Measurements from ENCODE around the gene ABLIM1. TPM values are rescaled to one million over a fixed set of nuclear protein-coding genes. Genes with fewer than 3 reads are reported as not detected.

The ABLIM1 gene
- polyA plus RNA-seq, 1 donor from 2014 or later = 10.1 TPM

GRCh38 chr10:114408968-114409444 lies 249.1 kb downstream of the ABLIM1 start:
- H3K27ac ChIP-seq (ENCODE audit: low read length) = no peak overlapping the region
- no peaks in the 10 kb centered on the region for H3K79me2 ChIP-seq (replicated peaks; ENCODE audit: insufficient read depth, low read length)
- H4K20me1 ChIP-seq (ENCODE audit: insufficient read depth) = no peaks in the 10 kb centered on the region
- no peak overlapping the region for H2AFZ ChIP-seq (ENCODE audit: low read depth, low read length)
- no peak overlapping the region for H3K4me3 ChIP-seq (ENCODE audit: low read length)
- peaks cover 19% of the 10 kb centered on the region for H3K27me3 ChIP-seq (ENCODE audit: insufficient read depth, low read depth, low read length)
- TF ChIP-seq REST (IDR thresholded peaks at IDR 0.05; ENCODE audit: borderline replicate concordance) = no peak
- no peak for TF ChIP-seq POLR2AphosphoS5 (IDR thresholded peaks at IDR 0.05)
- TF ChIP-seq EZH2 (IDR thresholded peaks at IDR 0.05; ENCODE audit: borderline replicate concordance, insufficient read depth, low read length, poor library complexity, severe bottlenecking) = no peak
- no peak for TF ChIP-seq SMC3 (conservative IDR thresholded peaks at IDR 0.05; ENCODE audit: poor library complexity)
- no peak for TF ChIP-seq MXI1 (conservative IDR thresholded peaks at IDR 0.05; ENCODE audit: poor library complexity, severe bottlenecking)
- no peak for TF ChIP-seq TAF1 (IDR thresholded peaks at IDR 0.05; ENCODE audit: low read depth)
- no peak for TF ChIP-seq CTCF (IDR thresholded peaks at IDR 0.05; ENCODE audit: poor library complexity, severe bottlenecking)
- no peak for TF ChIP-seq EP300 (conservative IDR thresholded peaks at IDR 0.05; ENCODE audit: poor library complexity, severe bottlenecking)
- no peak for TF ChIP-seq RAD21 (conservative IDR thresholded peaks at IDR 0.05)
- no peaks in the 10 kb centered on the region for H3K9me2 ChIP-seq (ENCODE audit: insufficient read depth, low read length)
- H3K9me3 ChIP-seq (ENCODE audit: low read length) = no peaks in the 10 kb centered on the region
- H3K9ac ChIP-seq (ENCODE audit: low read length) = no peak overlapping the region
- H3F3A ChIP-seq (ENCODE audit: insufficient read depth, low read length, poor library complexity, severe bottlenecking) = no peaks in the 10 kb centered on the region
- H3K36me3 ChIP-seq (ENCODE audit: insufficient read depth, low read length) = no peaks in the 10 kb centered on the region
- no peak overlapping the region for H3K4me2 ChIP-seq (ENCODE audit: low read length)

GRCh38 chr10:114408112-114408967 lies 249.7 kb downstream of the ABLIM1 start:
- no peak for TF ChIP-seq RAD21 (conservative IDR thresholded peaks at IDR 0.05)
- TF ChIP-seq MXI1 (conservative IDR thresholded peaks at IDR 0.05; ENCODE audit: poor library complexity, severe bottlenecking) = no peak
- TF ChIP-seq REST (IDR thresholded peaks at IDR 0.05; ENCODE audit: borderline replicate concordance) = no peak
- TF ChIP-seq SMC3 (conservative IDR thresholded peaks at IDR 0.05; ENCODE audit: poor library complexity) = no peak
- no peak for TF ChIP-seq EP300 (conservative IDR thresholded peaks at IDR 0.05; ENCODE audit: poor library complexity, severe bottlenecking)
- no peak for TF ChIP-seq EZH2 (IDR thresholded peaks at IDR 0.05; ENCODE audit: borderline replicate concordance, insufficient read depth, low read length, poor library complexity, severe bottlenecking)
- no peak for TF ChIP-seq CTCF (IDR thresholded peaks at IDR 0.05; ENCODE audit: poor library complexity, severe bottlenecking)
- TF ChIP-seq TAF1 (IDR thresholded peaks at IDR 0.05; ENCODE audit: low read depth) = no peak
- no peak for TF ChIP-seq POLR2AphosphoS5 (IDR thresholded peaks at IDR 0.05)
- H2AFZ ChIP-seq (ENCODE audit: low read depth, low read length) = no peak overlapping the region

More at GRCh38 chr10:114408112-114408967, 249.7 kb downstream of the ABLIM1 start:
- Histone ChIP-seq H4K20me1 (ENCODE audit: insufficient read depth) (no peaks in the 10 kb centered on the region), H3K9ac (ENCODE audit: low read length) (no peak overlapping the region), H3K79me2 (replicated peaks; ENCODE audit: insufficient read depth, low read length) (no peaks in the 10 kb centered on the region), H3K27me3 (ENCODE audit: insufficient read depth, low read depth, low read length) (peaks cover 26% of the 10 kb centered on the region), H3K27ac (ENCODE audit: low read length) (no peak overlapping the region), H3F3A (ENCODE audit: insufficient read depth, low read length, poor library complexity, severe bottlenecking) (no peaks in the 10 kb centered on the region), H3K4me3 (ENCODE audit: low read length) (no peak overlapping the region), H3K36me3 (ENCODE audit: insufficient read depth, low read length) (no peaks in the 10 kb centered on the region), H3K9me2 (ENCODE audit: insufficient read depth, low read length) (no peaks in the 10 kb centered on the region), H3K4me2 (ENCODE audit: low read length) (no peak overlapping the region), H3K9me3 (ENCODE audit: low read length) (no peaks in the 10 kb centered on the region)
